HepG2 (cell line): ENCODE data around the gene COQ3.

ENCODE experiments used
- CREB1 ChIP-seq, 2 experiments: fragments of 450-650 bp in 1 of 2; IDR thresholded peaks; 2 replicates each; pipeline ENCODE4 v1.6.1; 2016 to 2017; ENCODE audit warnings: control low read depth in 1 of 2, mild to moderate bottlenecking in 1 of 2, missing compliant biosample characterization in 1 of 2, missing genetic modification characterization in 1 of 2
- ELF1 ChIP-seq: sonication (generic); formaldehyde crosslinking; IDR thresholded peaks from 2 replicates; pipeline ENCODE4 v1.4.0; 2020; ENCODE audit warnings: missing genetic modification reagents
- GMEB1 ChIP-seq: sonication (generic); formaldehyde crosslinking; IDR thresholded peaks from 2 replicates; pipeline ENCODE4 v1.5.1; 2020; ENCODE audit warnings: missing genetic modification reagents, mild to moderate bottlenecking, borderline replicate concordance
- HHEX ChIP-seq: IDR thresholded peaks from 2 replicates; pipeline ENCODE4 v1.6.1; 2016; ENCODE audit warnings: control low read depth
- MAFK ChIP-seq, 2 experiments: IDR thresholded peaks in 1 of 2; conservative IDR thresholded peaks in 1 of 2; 2 replicates each; pipeline ENCODE4 v1.6.1; 2011; ENCODE audit warnings: improper control_type of control experiment in 2 of 2, low read length in 2 of 2
- ZNF232 ChIP-seq: sonication (generic); formaldehyde crosslinking; IDR thresholded peaks from 2 replicates; pipeline ENCODE4 v1.4.0; 2020; ENCODE audit warnings: missing genetic modification reagents, borderline replicate concordance
- TF ChIP-seq, protein P1 (sequence below): sonication (generic); formaldehyde crosslinking; IDR thresholded peaks from 2 replicates; pipeline ENCODE4 v1.5.0; 2020; ENCODE audit warnings: mild to moderate bottlenecking, missing genetic modification reagents, moderate library complexity

- TF ChIP-seq MAFK (conservative IDR thresholded peaks at IDR 0.05 in 1 of 2, IDR thresholded peaks at IDR 0.05 in 1 of 2; ENCODE audit: low read length in 2 of 2) (no peak), ELF1 (no peak), ZNF232 (CRISPR knock-in tag) (no peak), HHEX (CRISPR knock-in tag) (no peak), CREB1 (IDR thresholded peaks at IDR 0.05) (no peak), CREB1 (CRISPR knock-in tag; IDR thresholded peaks at IDR 0.05) (no peak), GMEB1 (CRISPR knock-in tag) (no peak)
- TF ChIP-seq, protein P1, sequence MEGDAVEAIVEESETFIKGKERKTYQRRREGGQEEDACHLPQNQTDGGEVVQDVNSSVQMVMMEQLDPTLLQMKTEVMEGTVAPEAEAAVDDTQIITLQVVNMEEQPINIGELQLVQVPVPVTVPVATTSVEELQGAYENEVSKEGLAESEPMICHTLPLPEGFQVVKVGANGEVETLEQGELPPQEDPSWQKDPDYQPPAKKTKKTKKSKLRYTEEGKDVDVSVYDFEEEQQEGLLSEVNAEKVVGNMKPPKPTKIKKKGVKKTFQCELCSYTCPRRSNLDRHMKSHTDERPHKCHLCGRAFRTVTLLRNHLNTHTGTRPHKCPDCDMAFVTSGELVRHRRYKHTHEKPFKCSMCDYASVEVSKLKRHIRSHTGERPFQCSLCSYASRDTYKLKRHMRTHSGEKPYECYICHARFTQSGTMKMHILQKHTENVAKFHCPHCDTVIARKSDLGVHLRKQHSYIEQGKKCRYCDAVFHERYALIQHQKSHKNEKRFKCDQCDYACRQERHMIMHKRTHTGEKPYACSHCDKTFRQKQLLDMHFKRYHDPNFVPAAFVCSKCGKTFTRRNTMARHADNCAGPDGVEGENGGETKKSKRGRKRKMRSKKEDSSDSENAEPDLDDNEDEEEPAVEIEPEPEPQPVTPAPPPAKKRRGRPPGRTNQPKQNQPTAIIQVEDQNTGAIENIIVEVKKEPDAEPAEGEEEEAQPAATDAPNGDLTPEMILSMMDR (CRISPR knock-in tag), result no peak
Measured at GRCh38 chr6:99366852-99367251, 27.1 kb downstream of the COQ3 start.
